Measurements from ENCODE around the gene PLS3. TPM values are rescaled to one million over a fixed set of nuclear protein-coding genes. Genes with fewer than 3 reads are reported as not detected.

PLS3 gene
- total RNA-seq, 2 donors from 2014 or later, result 34.8 to 47.5 TPM

- Histone ChIP-seq H3K9me3 (no peaks in the 10 kb centered on the region), H3K27me3 (no peaks in the 10 kb centered on the region), H3K4me1 (no peaks in the 10 kb centered on the region), H3K27ac (no peak overlapping the region), H3K4me3 (no peak overlapping the region), H3K36me3 (replicated peaks in 1 of 2; ENCODE audit: insufficient read depth in 1 of 2, low read depth in 2 of 2) (no peaks in the 10 kb centered on the region)
- ATAC-seq (peak; percentile 63), DNase-seq (peak; percentile 26 to 59 (median 45))
- intact Hi-C loops (cut with DNase I), result no loop called here
- TF ChIP-seq POLR2A (IDR thresholded peaks at IDR 0.05) (no peak), CTCF (IDR thresholded peaks at IDR 0.05) (peak; percentile 54 to 70 (median 63))
- WGBS, 2 donors, result 0 to 11% methylated on average over 3 to 4 of the region's 4 CpGs
These were observed 129.7 kb downstream of the PLS3 start for GRCh38 chrX:115690511-115691216.

- DNase-seq (no peak), ATAC-seq (no peak)
- TF ChIP-seq CTCF (IDR thresholded peaks at IDR 0.05), result no peak
- no peak for TF ChIP-seq POLR2A (IDR thresholded peaks at IDR 0.05)
- H3K27ac ChIP-seq, result no peak overlapping the region
- H3K4me3 ChIP-seq, result no peak overlapping the region
- 39 to 48% methylated on average over 3 to 6 of the region's 6 CpGs for WGBS, 2 donors
- H3K27me3 ChIP-seq, result no peaks in the 10 kb centered on the region
- H3K4me1 ChIP-seq, result no peaks in the 10 kb centered on the region
- intact Hi-C loops (cut with DNase I), result no loop called here
- H3K9me3 ChIP-seq, result no peaks in the 10 kb centered on the region
- H3K36me3 ChIP-seq (replicated peaks in 1 of 2; ENCODE audit: insufficient read depth in 1 of 2, low read depth in 2 of 2), result no peaks in the 10 kb centered on the region
These were observed 132.5 kb downstream of the PLS3 start for GRCh38 chrX:115693476-115693875.

- no peak for TF ChIP-seq CTCF (IDR thresholded peaks at IDR 0.05)
- TF ChIP-seq POLR2A (IDR thresholded peaks at IDR 0.05), result no peak
- H3K36me3 ChIP-seq (replicated peaks in 1 of 2; ENCODE audit: insufficient read depth in 1 of 2, low read depth in 2 of 2), result no peaks in the 10 kb centered on the region
- intact Hi-C loops (cut with DNase I), result no loop called here
- H3K4me1 ChIP-seq, result no peaks in the 10 kb centered on the region
- no peaks in the 10 kb centered on the region for H3K9me3 ChIP-seq
- 27 to 31% methylated on average over 5 to 6 of the region's 6 CpGs for WGBS, 2 donors
- no peak overlapping the region for H3K4me3 ChIP-seq
- DNase-seq (no peak), ATAC-seq (no peak)
- H3K27ac ChIP-seq, result no peak overlapping the region
- no peaks in the 10 kb centered on the region for H3K27me3 ChIP-seq
These were observed 133.1 kb downstream of the PLS3 start for GRCh38 chrX:115694028-115694427.

GRCh38 chrX:115696039-115696438 is 135.1 kb downstream of the PLS3 start:
- Histone ChIP-seq H3K4me3 (no peak overlapping the region), H3K27ac (no peak overlapping the region), H3K9me3 (no peaks in the 10 kb centered on the region), H3K4me1 (no peaks in the 10 kb centered on the region), H3K27me3 (no peaks in the 10 kb centered on the region), H3K36me3 (replicated peaks in 1 of 2; ENCODE audit: insufficient read depth in 1 of 2, low read depth in 2 of 2) (no peaks in the 10 kb centered on the region)
- DNase-seq, result no peak
- WGBS, 2 donors, result 51 to 60% methylated on average over 1 to 5 of the region's 6 CpGs
- intact Hi-C loops (cut with DNase I), result no loop called here
- no peak for ATAC-seq
- no peak for TF ChIP-seq POLR2A (IDR thresholded peaks at IDR 0.05)
- TF ChIP-seq CTCF (IDR thresholded peaks at IDR 0.05), result no peak

- ATAC-seq (no peak), DNase-seq (no peak)
- no peak for TF ChIP-seq POLR2A (IDR thresholded peaks at IDR 0.05)
- TF ChIP-seq CTCF (IDR thresholded peaks at IDR 0.05), result no peak
- Histone ChIP-seq H3K4me3 (no peak overlapping the region), H3K4me1 (no peaks in the 10 kb centered on the region), H3K27ac (no peak overlapping the region), H3K9me3 (no peaks in the 10 kb centered on the region), H3K36me3 (replicated peaks in 1 of 2; ENCODE audit: insufficient read depth in 1 of 2, low read depth in 2 of 2) (no peaks in the 10 kb centered on the region), H3K27me3 (no peaks in the 10 kb centered on the region)
- intact Hi-C loops (cut with DNase I), result no loop called here
These were observed 136.0 kb downstream of the PLS3 start for GRCh38 chrX:115696939-115697338.
